ENCODE results near the gene KRAS.

DNA sequence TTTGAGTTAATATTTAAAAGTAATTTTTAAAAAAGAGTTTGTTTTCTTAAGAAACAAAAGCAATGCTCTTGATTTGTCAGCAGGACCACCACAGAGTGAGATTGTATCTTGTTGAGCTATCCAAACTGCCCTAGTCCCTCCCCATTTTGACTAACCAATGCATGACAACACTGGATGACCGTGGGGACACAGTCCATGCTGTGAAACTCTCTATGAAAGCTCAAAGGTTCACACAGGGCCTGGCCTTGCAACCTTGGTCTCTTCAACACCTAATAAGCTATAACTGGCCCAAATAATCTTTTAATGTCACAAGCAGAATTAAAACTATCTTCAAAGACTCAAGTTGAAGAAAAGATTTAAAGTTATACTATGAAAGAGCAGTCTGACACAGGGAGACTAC, 42.2 kb downstream of the KRAS start:
- TF ChIP-seq, protein P1, sequence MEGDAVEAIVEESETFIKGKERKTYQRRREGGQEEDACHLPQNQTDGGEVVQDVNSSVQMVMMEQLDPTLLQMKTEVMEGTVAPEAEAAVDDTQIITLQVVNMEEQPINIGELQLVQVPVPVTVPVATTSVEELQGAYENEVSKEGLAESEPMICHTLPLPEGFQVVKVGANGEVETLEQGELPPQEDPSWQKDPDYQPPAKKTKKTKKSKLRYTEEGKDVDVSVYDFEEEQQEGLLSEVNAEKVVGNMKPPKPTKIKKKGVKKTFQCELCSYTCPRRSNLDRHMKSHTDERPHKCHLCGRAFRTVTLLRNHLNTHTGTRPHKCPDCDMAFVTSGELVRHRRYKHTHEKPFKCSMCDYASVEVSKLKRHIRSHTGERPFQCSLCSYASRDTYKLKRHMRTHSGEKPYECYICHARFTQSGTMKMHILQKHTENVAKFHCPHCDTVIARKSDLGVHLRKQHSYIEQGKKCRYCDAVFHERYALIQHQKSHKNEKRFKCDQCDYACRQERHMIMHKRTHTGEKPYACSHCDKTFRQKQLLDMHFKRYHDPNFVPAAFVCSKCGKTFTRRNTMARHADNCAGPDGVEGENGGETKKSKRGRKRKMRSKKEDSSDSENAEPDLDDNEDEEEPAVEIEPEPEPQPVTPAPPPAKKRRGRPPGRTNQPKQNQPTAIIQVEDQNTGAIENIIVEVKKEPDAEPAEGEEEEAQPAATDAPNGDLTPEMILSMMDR (IDR thresholded peaks at IDR 0.05) = no peak
- TF ChIP-seq POLR2AphosphoS5 (IDR thresholded peaks at IDR 0.05) = no peak
- no peak for TF ChIP-seq POLR2A (IDR thresholded peaks at IDR 0.05; ENCODE audit: low read depth)
